Measurements from ENCODE around the gene OXSM.
A peak's percentile ranks its signal among the peaks of the same experiment; 100 is the strongest.

OXSM gene

GRCh38 chr3:25803833-25804232, 13.9 kb downstream of the OXSM start:
- Histone ChIP-seq H3K4me1 (ENCODE audit: control insufficient read depth, insufficient read depth, low read length) (no peaks in the 10 kb centered on the region), H3K27ac (ENCODE audit: low read depth, low read length) (no peak overlapping the region), H3K4me3 (ENCODE audit: low read depth, low read length) (no peak overlapping the region), H3K9me3 (ENCODE audit: control insufficient read depth, insufficient read depth, low read depth, low read length) (no peaks in the 10 kb centered on the region), H3K36me3 (ENCODE audit: control insufficient read depth, insufficient read depth, low read length) (no peaks in the 10 kb centered on the region), H3K27me3 (ENCODE audit: control insufficient read depth, insufficient read depth, low read length) (no peaks in the 10 kb centered on the region), H3K9ac (ENCODE audit: low read length) (no peak overlapping the region)

GRCh38 chr3:25804676-25805075, 14.8 kb downstream of the OXSM start:
- H3K27ac ChIP-seq (ENCODE audit: low read depth, low read length), result no peak overlapping the region
- no peak overlapping the region for H3K9ac ChIP-seq (ENCODE audit: low read length)
- H3K4me3 ChIP-seq (ENCODE audit: low read depth, low read length), result no peak overlapping the region
- no peaks in the 10 kb centered on the region for H3K27me3 ChIP-seq (ENCODE audit: control insufficient read depth, insufficient read depth, low read length)
- no peaks in the 10 kb centered on the region for H3K9me3 ChIP-seq (ENCODE audit: control insufficient read depth, insufficient read depth, low read depth, low read length)
- no peaks in the 10 kb centered on the region for H3K4me1 ChIP-seq (ENCODE audit: control insufficient read depth, insufficient read depth, low read length)
- H3K36me3 ChIP-seq (ENCODE audit: control insufficient read depth, insufficient read depth, low read length), result no peaks in the 10 kb centered on the region

- Histone ChIP-seq H3K27ac (ENCODE audit: low read depth, low read length) (no peak overlapping the region), H3K4me1 (ENCODE audit: control insufficient read depth, insufficient read depth, low read length) (no peaks in the 10 kb centered on the region), H3K4me3 (ENCODE audit: low read depth, low read length) (no peak overlapping the region), H3K9ac (ENCODE audit: low read length) (no peak overlapping the region), H3K27me3 (ENCODE audit: control insufficient read depth, insufficient read depth, low read length) (no peaks in the 10 kb centered on the region), H3K36me3 (ENCODE audit: control insufficient read depth, insufficient read depth, low read length) (no peaks in the 10 kb centered on the region), H3K9me3 (ENCODE audit: control insufficient read depth, insufficient read depth, low read depth, low read length) (peaks cover 3% of the 10 kb centered on the region; the same call in 1 of the 2 replicates)
Measured at GRCh38 chr3:25812644-25813043, 22.8 kb downstream of the OXSM start.

- Histone ChIP-seq H3K27me3 (ENCODE audit: control insufficient read depth, insufficient read depth, low read length) (no peaks in the 10 kb centered on the region), H3K9ac (ENCODE audit: low read length) (no peak overlapping the region), H3K4me1 (ENCODE audit: control insufficient read depth, insufficient read depth, low read length) (peaks cover 10% of the 10 kb centered on the region), H3K36me3 (ENCODE audit: control insufficient read depth, insufficient read depth, low read length) (no peaks in the 10 kb centered on the region), H3K27ac (ENCODE audit: low read depth, low read length) (no peak overlapping the region), H3K9me3 (ENCODE audit: control insufficient read depth, insufficient read depth, low read depth, low read length) (peaks cover 3% of the 10 kb centered on the region; the same call in 1 of the 2 replicates), H3K4me3 (ENCODE audit: low read depth, low read length) (no peak overlapping the region)
Measured at GRCh38 chr3:25817107-25817506, 27.2 kb downstream of the OXSM start.

- Histone ChIP-seq H3K27me3 (ENCODE audit: control insufficient read depth, insufficient read depth, low read length) (no peaks in the 10 kb centered on the region), H3K27ac (ENCODE audit: low read depth, low read length) (no peak overlapping the region)
Measured at GRCh38 chr3:25817638-25818037, 27.7 kb downstream of the OXSM start.

GRCh38 chr3:25818335-25818734, 28.4 kb downstream of the OXSM start:
- Histone ChIP-seq H3K27me3 (ENCODE audit: control insufficient read depth, insufficient read depth, low read length) (no peaks in the 10 kb centered on the region), H3K4me3 (ENCODE audit: low read depth, low read length) (no peak overlapping the region), H3K36me3 (ENCODE audit: control insufficient read depth, insufficient read depth, low read length) (no peaks in the 10 kb centered on the region), H3K27ac (ENCODE audit: low read depth, low read length) (no peak overlapping the region), H3K9ac (ENCODE audit: low read length) (no peak overlapping the region), H3K4me1 (ENCODE audit: control insufficient read depth, insufficient read depth, low read length) (peaks cover 10% of the 10 kb centered on the region), H3K9me3 (ENCODE audit: control insufficient read depth, insufficient read depth, low read depth, low read length) (peaks cover 3% of the 10 kb centered on the region; the same call in 1 of the 2 replicates)

More at GRCh38 chr3:25817638-25818037, 27.7 kb downstream of the OXSM start:
- Histone ChIP-seq H3K36me3 (ENCODE audit: control insufficient read depth, insufficient read depth, low read length) (no peaks in the 10 kb centered on the region), H3K4me1 (ENCODE audit: control insufficient read depth, insufficient read depth, low read length) (peaks cover 10% of the 10 kb centered on the region), H3K9me3 (ENCODE audit: control insufficient read depth, insufficient read depth, low read depth, low read length) (peaks cover 3% of the 10 kb centered on the region; the same call in 1 of the 2 replicates), H3K4me3 (ENCODE audit: low read depth, low read length) (no peak overlapping the region), H3K9ac (ENCODE audit: low read length) (no peak overlapping the region)

- Histone ChIP-seq H3K36me3 (ENCODE audit: control insufficient read depth, insufficient read depth, low read length) (no peaks in the 10 kb centered on the region), H3K27me3 (ENCODE audit: control insufficient read depth, insufficient read depth, low read length) (no peaks in the 10 kb centered on the region), H3K4me1 (ENCODE audit: control insufficient read depth, insufficient read depth, low read length) (peaks cover 10% of the 10 kb centered on the region), H3K27ac (ENCODE audit: low read depth, low read length) (peak overlapping the region; percentile 16; the same call in 1 of the 2 replicates), H3K9me3 (ENCODE audit: control insufficient read depth, insufficient read depth, low read depth, low read length) (peaks cover 3% of the 10 kb centered on the region; the same call in 1 of the 2 replicates), H3K9ac (ENCODE audit: low read length) (no peak overlapping the region), H3K4me3 (ENCODE audit: low read depth, low read length) (no peak overlapping the region)
Measured at GRCh38 chr3:25820366-25820765, 30.5 kb downstream of the OXSM start.

GRCh38 chr3:25820816-25821486, 31.1 kb downstream of the OXSM start:
- no peaks in the 10 kb centered on the region for H3K27me3 ChIP-seq (ENCODE audit: control insufficient read depth, insufficient read depth, low read length)
- no peaks in the 10 kb centered on the region for H3K36me3 ChIP-seq (ENCODE audit: control insufficient read depth, insufficient read depth, low read length)
- peaks cover 10% of the 10 kb centered on the region for H3K4me1 ChIP-seq (ENCODE audit: control insufficient read depth, insufficient read depth, low read length)
- H3K9me3 ChIP-seq (ENCODE audit: control insufficient read depth, insufficient read depth, low read depth, low read length), result peaks cover 2% of the 10 kb centered on the region; the same call in 1 of the 2 replicates
- peak overlapping the region; percentile 16; the same call in 1 of the 2 replicates for H3K27ac ChIP-seq (ENCODE audit: low read depth, low read length)
- H3K4me3 ChIP-seq (ENCODE audit: low read depth, low read length), result no peak overlapping the region
- H3K9ac ChIP-seq (ENCODE audit: low read length), result no peak overlapping the region

- H3K27me3 ChIP-seq (ENCODE audit: control insufficient read depth, insufficient read depth, low read length), result no peaks in the 10 kb centered on the region
- no peaks in the 10 kb centered on the region for H3K9me3 ChIP-seq (ENCODE audit: control insufficient read depth, insufficient read depth, low read depth, low read length)
- no peak overlapping the region for H3K27ac ChIP-seq (ENCODE audit: low read depth, low read length)
- peaks cover 10% of the 10 kb centered on the region for H3K4me1 ChIP-seq (ENCODE audit: control insufficient read depth, insufficient read depth, low read length)
- no peak overlapping the region for H3K9ac ChIP-seq (ENCODE audit: low read length)
- H3K4me3 ChIP-seq (ENCODE audit: low read depth, low read length), result no peak overlapping the region
- H3K36me3 ChIP-seq (ENCODE audit: control insufficient read depth, insufficient read depth, low read length), result no peaks in the 10 kb centered on the region
Measured at GRCh38 chr3:25821746-25822573, 32.1 kb downstream of the OXSM start.

GRCh38 chr3:25823314-25823713, 33.4 kb downstream of the OXSM start:
- Histone ChIP-seq H3K27me3 (ENCODE audit: control insufficient read depth, insufficient read depth, low read length) (no peaks in the 10 kb centered on the region), H3K9me3 (ENCODE audit: control insufficient read depth, insufficient read depth, low read depth, low read length) (no peaks in the 10 kb centered on the region), H3K36me3 (ENCODE audit: control insufficient read depth, insufficient read depth, low read length) (no peaks in the 10 kb centered on the region), H3K9ac (ENCODE audit: low read length) (no peak overlapping the region), H3K27ac (ENCODE audit: low read depth, low read length) (no peak overlapping the region), H3K4me3 (ENCODE audit: low read depth, low read length) (no peak overlapping the region), H3K4me1 (ENCODE audit: control insufficient read depth, insufficient read depth, low read length) (peaks cover 10% of the 10 kb centered on the region)

- H3K9ac ChIP-seq (ENCODE audit: low read length), result no peak overlapping the region
- H3K27ac ChIP-seq (ENCODE audit: low read depth, low read length), result no peak overlapping the region
- H3K4me3 ChIP-seq (ENCODE audit: low read depth, low read length), result no peak overlapping the region
- H3K27me3 ChIP-seq (ENCODE audit: control insufficient read depth, insufficient read depth, low read length), result no peaks in the 10 kb centered on the region
- no peaks in the 10 kb centered on the region for H3K36me3 ChIP-seq (ENCODE audit: control insufficient read depth, insufficient read depth, low read length)
- no peaks in the 10 kb centered on the region for H3K9me3 ChIP-seq (ENCODE audit: control insufficient read depth, insufficient read depth, low read depth, low read length)
- peaks cover 8% of the 10 kb centered on the region; the same call in 1 of the 2 replicates for H3K4me1 ChIP-seq (ENCODE audit: control insufficient read depth, insufficient read depth, low read length)
Measured at GRCh38 chr3:25826510-25826909, 36.6 kb downstream of the OXSM start.
